ENCODE data around the gene SLC26A11.

GRCh38 chr17:80203471-80203963 is 16.7 kb upstream of the SLC26A11 start:
- TF ChIP-seq CTCF (conservative IDR thresholded peaks at IDR 0.05) (no peak), ZFX (IDR thresholded peaks at IDR 0.05) (no peak)
